Nucleus accumbens (tissue), 56 donors: ENCODE measurements around the gene RHOBTB3.
"Not testable (repeated sequence)": the region's sequence is repeated elsewhere in the genome, so short reads cannot be mapped to it uniquely, and the experiment has no call there.

Experiments used
- DNase-seq, 56 donors: peaks; one replicate each; lab custom pipeline; 2025; lab: John Stamatoyannopoulos, UW

RHOBTB3 gene, protein sequence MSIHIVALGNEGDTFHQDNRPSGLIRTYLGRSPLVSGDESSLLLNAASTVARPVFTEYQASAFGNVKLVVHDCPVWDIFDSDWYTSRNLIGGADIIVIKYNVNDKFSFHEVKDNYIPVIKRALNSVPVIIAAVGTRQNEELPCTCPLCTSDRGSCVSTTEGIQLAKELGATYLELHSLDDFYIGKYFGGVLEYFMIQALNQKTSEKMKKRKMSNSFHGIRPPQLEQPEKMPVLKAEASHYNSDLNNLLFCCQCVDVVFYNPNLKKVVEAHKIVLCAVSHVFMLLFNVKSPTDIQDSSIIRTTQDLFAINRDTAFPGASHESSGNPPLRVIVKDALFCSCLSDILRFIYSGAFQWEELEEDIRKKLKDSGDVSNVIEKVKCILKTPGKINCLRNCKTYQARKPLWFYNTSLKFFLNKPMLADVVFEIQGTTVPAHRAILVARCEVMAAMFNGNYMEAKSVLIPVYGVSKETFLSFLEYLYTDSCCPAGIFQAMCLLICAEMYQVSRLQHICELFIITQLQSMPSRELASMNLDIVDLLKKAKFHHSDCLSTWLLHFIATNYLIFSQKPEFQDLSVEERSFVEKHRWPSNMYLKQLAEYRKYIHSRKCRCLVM

GRCh38 chr5:95730730-95731570, at the start of gene RHOBTB3:
RHOBTB3 (plus strand) TSS chr5:95731336; CDS start chr5:95731683, 347 bp downstream.
- DNase-seq = peak; percentile 45 to 94 (median 88)

DNA sequence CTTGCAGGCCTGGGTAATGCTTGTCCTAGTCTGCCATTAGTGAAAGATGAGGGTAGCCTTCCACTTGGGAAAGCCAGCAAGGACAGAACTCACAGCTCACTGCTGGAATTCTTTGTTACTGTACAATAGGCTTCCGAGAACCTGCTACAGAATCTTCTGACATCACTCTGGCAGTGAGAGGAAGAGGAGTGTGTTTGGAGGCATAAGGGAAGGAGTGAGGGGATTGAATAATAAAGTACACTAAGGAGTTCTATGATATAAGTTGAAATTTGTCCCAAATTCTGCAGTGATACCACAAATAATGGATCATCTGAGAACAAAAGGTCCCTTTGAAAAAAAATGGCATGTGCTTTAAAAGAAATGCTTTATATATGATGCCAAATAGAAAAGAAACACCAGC, 48.2 kb upstream of the RHOBTB3 start, which contains the start of gene SPATA9:
Gene SPATA9 (minus strand): TSS at position 101 of the 400 bp plus-strand sequence. CDS start 137 bp downstream, outside the sequence.
- no peak for DNase-seq

DNA sequence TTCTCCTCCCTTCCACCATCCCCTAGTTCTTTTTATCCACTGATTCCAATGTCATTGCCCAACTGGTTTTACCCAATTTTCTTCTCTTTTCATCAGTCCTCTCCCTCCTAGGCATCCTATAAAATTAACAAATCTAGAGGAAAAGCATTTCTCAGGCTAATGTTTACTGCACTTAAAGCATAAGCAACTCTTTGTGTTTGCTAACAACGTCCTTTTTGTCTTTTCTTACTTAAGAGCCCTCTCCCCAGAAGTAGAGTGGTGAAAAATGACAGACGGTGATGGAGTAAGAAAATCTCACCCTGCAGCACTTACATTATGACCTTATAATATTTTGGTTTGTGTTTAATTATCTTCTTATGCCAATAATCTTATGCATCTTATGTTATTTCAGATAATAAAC, 46.8 kb upstream of the RHOBTB3 start:
- no peak for DNase-seq

DNA sequence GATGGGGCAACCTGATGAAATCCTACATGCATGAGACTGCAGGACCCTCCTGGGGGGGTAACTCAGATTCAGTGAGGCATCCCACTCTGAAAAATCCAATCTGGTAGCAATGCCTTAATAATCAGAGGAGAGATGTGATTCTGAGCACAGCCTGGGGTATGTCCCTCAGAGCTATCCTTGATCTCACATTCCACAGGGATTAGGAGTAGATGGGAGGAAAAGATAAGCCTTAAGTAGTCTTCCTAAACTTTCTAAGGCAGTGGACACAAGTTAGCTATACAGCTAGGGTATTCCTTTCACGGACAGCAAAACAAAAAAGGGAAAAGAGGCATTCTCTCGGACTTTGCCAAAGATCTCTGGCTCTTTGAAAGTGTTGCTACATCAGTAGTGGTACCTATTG, 44.5 kb upstream of the RHOBTB3 start:
- no peak for DNase-seq

- no peak for DNase-seq
Observed at GRCh38 chr5:95689680-95690079, 41.5 kb upstream of the RHOBTB3 start.

GRCh38 chr5:95690333-95690732, 40.8 kb upstream of the RHOBTB3 start:
- no peak for DNase-seq

GRCh38 chr5:95697781-95698681, 33.1 kb upstream of the RHOBTB3 start:
- DNase-seq = no peak

DNA sequence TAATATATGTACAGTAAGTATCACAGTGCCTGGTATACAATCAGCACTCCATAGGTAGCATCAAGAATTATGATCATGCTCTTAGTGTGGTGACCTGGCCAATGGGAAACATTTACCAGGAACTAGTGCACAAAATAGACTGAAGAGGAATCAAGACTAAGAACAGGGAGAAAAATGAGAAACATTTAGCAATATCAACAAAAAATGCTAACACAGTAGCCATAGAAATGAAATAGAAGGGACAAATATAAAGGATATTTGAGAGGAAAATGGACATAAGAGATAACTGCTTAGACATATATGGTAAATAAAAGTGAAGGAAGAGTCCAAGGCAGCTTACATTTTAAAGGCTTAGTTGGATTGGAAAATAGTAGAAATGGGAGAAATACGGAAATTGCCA, 31.8 kb upstream of the RHOBTB3 start:
- no peak for DNase-seq

DNA sequence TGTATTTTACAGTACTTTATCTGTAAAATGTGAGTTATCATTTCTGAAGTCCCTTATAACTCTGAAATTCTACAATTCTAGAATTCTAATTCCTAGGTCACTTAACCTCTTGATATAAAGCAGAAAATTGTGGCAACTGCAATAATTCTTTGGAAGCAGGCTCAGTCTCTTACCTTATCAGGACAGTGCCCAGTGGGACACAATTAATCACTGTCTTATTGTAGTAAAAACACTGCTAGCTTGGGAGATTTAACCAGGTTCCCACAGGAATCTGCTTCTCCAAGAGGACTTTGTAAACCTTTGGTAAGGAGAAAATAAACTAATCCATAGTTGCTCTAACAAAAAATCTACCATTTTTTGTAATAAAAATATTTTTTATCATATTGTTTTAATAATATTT, 30.1 kb upstream of the RHOBTB3 start:
- no peak for DNase-seq

- peak in 3 of 56 donors; percentile 3 to 25 (median 6) for DNase-seq
Observed at GRCh38 chr5:95704150-95704549, 27.0 kb upstream of the RHOBTB3 start.

GRCh38 chr5:95706196-95706595, 24.9 kb upstream of the RHOBTB3 start:
- not testable (repeated sequence) for DNase-seq

DNA sequence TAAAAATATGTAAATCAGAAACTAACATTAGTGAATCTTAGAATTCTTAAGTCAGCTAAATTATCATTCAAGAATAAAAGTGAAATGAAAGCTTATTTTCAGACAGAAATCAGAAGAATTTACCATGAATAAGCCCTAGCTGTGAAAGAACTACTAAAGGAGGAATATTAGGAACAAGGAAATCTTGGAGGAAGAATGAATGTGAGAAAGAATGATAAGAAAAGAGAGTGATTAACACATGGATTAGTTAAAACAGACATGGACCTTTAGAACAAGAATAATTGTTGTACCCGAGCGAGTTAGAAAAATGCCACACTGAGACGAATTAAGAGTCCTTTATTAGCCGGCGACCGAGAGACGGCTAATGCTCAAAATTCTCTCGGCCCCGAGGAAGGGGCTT, 24.1 kb upstream of the RHOBTB3 start:
- no peak for DNase-seq

GRCh38 chr5:95707534-95708188, 23.5 kb upstream of the RHOBTB3 start:
- DNase-seq = not testable (repeated sequence)

DNA sequence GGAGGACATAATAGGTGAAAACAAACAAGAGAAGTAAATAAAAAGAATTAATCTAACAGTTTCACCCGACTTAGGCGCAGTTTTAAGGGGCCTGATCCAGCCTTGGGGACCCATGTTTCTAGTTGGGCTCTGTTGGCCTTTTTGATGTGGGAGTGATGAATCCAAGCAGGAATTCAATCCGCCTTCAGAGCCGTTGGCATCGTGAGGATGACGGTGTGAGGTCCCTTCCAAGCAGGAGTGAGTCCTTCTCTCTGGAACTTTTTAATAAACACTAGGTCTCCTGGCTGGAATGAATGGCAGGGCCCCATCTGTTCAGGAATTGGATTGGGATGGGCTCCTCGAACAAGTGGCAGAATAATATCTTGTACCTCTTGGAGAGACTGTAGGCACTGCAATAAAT, 22.3 kb upstream of the RHOBTB3 start:
- DNase-seq = no peak

- DNase-seq = peak in 19 of 56 donors; percentile 2 to 56 (median 23)
Observed at GRCh38 chr5:95709967-95710650, 21.0 kb upstream of the RHOBTB3 start.

DNA sequence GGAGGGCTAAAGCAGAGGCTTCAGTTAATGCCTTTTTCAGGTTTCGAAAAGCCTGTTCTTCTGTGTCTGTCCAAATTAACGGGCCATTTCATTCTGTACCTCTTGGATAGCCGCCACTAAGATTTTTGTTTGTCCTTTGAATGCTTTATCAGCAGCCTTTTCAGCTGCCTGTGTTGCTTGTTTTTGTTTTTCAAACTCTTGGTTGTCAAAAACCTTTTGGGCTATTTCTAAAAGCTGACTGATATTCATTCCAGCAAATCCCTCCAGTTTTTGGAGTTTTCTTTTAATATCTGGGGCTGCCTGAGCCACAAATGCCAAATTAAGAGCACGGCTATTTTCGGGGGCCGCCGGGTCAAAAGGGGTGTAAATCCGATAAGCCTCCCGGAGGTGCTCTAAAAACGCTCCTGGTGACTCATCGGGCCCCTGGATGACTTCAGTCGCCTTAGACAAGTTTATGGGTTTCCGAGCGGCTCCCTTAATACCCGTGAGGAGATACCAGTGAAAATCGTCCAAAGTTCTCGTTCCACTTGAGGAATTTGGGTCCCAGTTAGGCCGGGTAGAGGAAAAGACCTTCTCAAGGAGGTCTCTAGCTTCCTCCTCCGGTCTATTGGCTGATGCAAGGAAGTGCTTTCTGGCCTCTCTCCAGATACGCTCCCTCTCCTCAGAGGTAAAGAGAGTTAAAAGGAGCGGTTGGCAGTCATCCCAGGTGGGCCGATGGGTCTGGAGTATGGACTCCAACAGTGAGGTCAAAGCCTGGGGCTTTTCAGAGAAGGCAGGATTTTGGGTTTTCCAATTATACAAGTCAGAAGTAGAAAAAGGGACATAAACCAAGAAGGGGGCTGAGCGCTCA, 20.3 kb upstream of the RHOBTB3 start:
- DNase-seq = peak in 1 of 56 donors; percentile 51

- DNase-seq = no peak
Observed at GRCh38 chr5:95711501-95712346, 19.4 kb upstream of the RHOBTB3 start.
